ENCODE data around the gene NDUFAF5.

Gene NDUFAF5

DNA sequence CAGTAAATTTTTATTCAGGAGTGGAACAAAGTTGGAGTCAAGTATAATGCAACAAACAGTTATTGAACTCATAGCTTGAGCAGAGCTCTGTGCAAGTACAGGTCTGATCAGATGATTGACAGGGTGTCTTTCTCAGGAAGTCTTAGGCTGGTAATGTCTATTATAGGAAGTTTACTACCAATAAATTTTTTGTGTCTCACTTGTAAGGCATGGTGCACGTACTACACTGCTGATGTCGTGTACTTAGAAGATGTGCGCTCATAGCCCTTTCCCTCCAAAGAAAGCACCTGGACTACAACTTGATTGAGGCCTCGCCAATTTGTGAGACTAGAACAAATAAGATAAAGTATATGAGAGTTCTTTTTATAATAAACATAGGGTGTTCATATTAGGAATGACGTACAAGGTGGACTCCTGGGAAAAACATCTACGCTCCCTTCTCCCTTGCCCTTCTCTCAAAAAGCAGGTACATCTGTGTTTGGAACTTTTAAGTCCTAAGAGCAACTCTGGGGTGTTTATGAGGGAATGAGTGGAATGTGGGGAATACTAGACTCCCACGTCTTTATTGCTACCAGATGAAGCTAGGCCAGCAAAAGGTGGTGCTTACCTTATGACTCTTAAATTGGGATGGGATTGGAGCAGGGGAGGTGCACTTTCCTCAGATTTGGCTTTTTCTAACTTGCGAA lies 1.5 kb downstream of the NDUFAF5 start:
- Histone ChIP-seq H3K4me1 (peaks cover 5% of the 10 kb centered on the region), H3K4me2 (ENCODE audit: low read length) (peak overlapping the region; percentile 84), H3K79me2 (peaks cover 32% of the 10 kb centered on the region), H3K27ac (no peak overlapping the region), H3K27me3 (ENCODE audit: control insufficient read depth, insufficient read depth, low read length) (no peaks in the 10 kb centered on the region), H3K9ac (no peak overlapping the region), H3K9me3 (ENCODE audit: control insufficient read depth, low read length) (no peaks in the 10 kb centered on the region), H3K36me3 (ENCODE audit: control insufficient read depth, insufficient read depth, low read length) (no peaks in the 10 kb centered on the region), H2AFZ (no peak overlapping the region), H3K4me3 (ENCODE audit: low read depth, low read length) (peak overlapping the region; percentile 97)
- TF ChIP-seq, protein P1, sequence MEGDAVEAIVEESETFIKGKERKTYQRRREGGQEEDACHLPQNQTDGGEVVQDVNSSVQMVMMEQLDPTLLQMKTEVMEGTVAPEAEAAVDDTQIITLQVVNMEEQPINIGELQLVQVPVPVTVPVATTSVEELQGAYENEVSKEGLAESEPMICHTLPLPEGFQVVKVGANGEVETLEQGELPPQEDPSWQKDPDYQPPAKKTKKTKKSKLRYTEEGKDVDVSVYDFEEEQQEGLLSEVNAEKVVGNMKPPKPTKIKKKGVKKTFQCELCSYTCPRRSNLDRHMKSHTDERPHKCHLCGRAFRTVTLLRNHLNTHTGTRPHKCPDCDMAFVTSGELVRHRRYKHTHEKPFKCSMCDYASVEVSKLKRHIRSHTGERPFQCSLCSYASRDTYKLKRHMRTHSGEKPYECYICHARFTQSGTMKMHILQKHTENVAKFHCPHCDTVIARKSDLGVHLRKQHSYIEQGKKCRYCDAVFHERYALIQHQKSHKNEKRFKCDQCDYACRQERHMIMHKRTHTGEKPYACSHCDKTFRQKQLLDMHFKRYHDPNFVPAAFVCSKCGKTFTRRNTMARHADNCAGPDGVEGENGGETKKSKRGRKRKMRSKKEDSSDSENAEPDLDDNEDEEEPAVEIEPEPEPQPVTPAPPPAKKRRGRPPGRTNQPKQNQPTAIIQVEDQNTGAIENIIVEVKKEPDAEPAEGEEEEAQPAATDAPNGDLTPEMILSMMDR (IDR thresholded peaks at IDR 0.05) = no peak

DNA sequence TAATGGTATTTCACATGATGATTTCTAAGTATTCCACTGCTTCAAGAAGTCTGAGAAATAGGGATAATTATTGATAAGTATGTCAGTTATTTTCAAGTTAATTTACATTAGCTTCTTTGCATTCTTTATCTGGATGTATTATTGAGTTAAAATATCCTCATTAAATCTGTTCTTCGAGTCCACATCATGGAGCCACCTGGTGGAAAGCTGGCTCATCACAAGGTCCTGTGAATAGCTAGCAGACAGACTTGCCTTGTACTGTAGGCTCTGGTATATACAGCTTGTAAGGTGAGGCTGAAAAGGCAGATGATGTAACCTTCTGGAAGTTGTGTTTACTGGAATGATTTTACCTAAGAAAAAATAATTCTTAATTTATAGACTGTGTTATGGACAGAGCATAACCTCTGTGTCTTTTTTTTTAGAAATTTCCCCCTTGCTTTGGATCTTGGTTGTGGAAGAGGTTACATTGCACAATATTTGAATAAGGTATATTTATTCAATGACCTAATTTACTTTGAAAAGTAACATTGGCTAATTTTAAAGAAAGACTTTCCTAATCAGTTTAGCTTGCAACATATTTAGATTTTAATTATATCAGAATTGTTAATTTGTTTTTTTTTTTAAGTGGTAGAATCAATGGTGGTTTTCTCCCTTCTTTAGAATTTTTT lies 3.5 kb downstream of the NDUFAF5 start:
- Histone ChIP-seq H3K4me1 (peaks cover 5% of the 10 kb centered on the region), H3K79me2 (peaks cover 32% of the 10 kb centered on the region), H3K4me2 (ENCODE audit: low read length) (no peak overlapping the region), H3K27ac (no peak overlapping the region), H3K9ac (no peak overlapping the region), H3K27me3 (ENCODE audit: control insufficient read depth, insufficient read depth, low read length) (no peaks in the 10 kb centered on the region), H3K9me3 (ENCODE audit: control insufficient read depth, low read length) (no peaks in the 10 kb centered on the region), H3K36me3 (ENCODE audit: control insufficient read depth, insufficient read depth, low read length) (no peaks in the 10 kb centered on the region), H3K4me3 (ENCODE audit: low read depth, low read length) (no peak overlapping the region), H2AFZ (no peak overlapping the region)
- TF ChIP-seq, protein P1 (IDR thresholded peaks at IDR 0.05) = peak; percentile 28

DNA sequence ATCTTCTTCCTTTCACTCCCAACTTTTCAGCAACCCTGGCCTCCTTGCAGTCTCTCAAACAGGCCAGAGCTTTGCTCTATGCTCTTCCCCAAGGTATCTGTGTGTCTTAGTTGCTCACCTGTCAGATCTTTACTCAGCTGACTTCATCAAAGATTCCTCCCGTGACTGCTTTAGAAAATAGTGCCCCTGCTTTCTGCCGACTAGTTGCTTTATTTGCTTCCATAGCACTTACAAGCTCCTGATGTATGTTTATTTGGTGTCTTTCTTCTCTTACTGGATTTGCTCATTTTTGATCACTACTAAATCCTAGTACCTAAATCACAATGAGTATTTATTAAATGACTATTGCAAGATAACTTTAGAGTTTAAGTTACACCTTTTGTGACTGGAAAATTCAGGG lies 5.9 kb downstream of the NDUFAF5 start:
- Histone ChIP-seq H3K36me3 (ENCODE audit: control insufficient read depth, insufficient read depth, low read length) (no peaks in the 10 kb centered on the region), H3K27me3 (ENCODE audit: control insufficient read depth, insufficient read depth, low read length) (no peaks in the 10 kb centered on the region)

DNA sequence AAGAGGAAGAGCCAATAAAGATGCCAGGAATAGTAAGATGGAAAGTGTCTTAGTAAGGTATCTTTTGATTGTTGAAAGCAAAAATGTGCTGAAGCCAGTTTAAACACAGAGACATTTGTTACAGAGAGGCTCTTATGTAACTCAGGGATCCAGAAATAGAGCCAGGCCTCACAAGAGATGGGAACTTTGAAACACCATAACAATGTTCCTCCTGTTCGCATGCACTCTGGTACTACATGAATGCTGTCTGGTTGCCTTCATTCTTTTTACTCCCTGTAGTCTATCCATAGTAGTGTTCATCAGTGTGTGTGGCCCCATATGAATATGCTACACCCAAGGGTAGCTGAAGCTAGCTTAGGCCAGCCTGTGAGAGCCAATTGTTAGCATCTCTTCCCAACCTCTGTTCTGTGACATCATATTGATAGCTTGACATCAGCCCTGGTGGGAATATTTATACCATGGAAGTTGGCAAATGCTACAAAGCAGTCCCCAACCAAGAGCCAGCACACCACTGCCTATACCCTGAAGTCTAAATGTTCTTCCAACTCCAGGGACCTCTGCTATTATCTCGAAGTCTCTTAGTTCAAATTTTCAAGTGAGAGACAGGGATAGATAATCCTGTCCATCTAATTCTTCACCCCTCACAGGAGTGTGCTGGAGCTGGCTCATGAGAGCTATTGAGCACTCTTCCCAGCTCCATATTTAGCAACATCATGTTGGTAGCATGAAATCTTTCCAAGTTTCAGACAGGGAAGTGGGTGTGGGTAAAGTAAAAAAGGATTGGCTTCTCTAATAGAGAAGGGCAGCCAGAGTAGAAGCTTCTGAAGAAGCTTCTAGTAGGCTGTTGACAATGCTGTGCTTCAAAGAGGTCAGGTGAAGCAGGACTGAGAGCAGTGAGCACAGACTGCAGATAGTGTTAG lies 7.0 kb downstream of the NDUFAF5 start:
- TF ChIP-seq, protein P1 (IDR thresholded peaks at IDR 0.05) = no peak
- no peak overlapping the region for H3K4me2 ChIP-seq (ENCODE audit: low read length)
- H3K79me2 ChIP-seq = peaks cover 15% of the 10 kb centered on the region
- H2AFZ ChIP-seq = no peak overlapping the region
- H3K27ac ChIP-seq = no peak overlapping the region
- no peaks in the 10 kb centered on the region for H3K27me3 ChIP-seq (ENCODE audit: control insufficient read depth, insufficient read depth, low read length)
- H3K4me1 ChIP-seq = no peaks in the 10 kb centered on the region
- no peaks in the 10 kb centered on the region for H3K9me3 ChIP-seq (ENCODE audit: control insufficient read depth, low read length)
- no peak overlapping the region for H3K4me3 ChIP-seq (ENCODE audit: low read depth, low read length)
- H3K9ac ChIP-seq = no peak overlapping the region
- no peaks in the 10 kb centered on the region for H3K36me3 ChIP-seq (ENCODE audit: control insufficient read depth, insufficient read depth, low read length)

More for the DNA sequence above, 5.9 kb downstream of the NDUFAF5 start:
- no peaks in the 10 kb centered on the region for H3K9me3 ChIP-seq (ENCODE audit: control insufficient read depth, low read length)
- peaks cover 24% of the 10 kb centered on the region for H3K79me2 ChIP-seq
- H3K27ac ChIP-seq = no peak overlapping the region
- TF ChIP-seq, protein P1 (IDR thresholded peaks at IDR 0.05) = no peak
- no peak overlapping the region for H3K4me2 ChIP-seq (ENCODE audit: low read length)
- H3K4me1 ChIP-seq = peaks cover 5% of the 10 kb centered on the region
- no peak overlapping the region for H3K4me3 ChIP-seq (ENCODE audit: low read depth, low read length)
- no peak overlapping the region for H3K9ac ChIP-seq
- no peak overlapping the region for H2AFZ ChIP-seq
